ENCODE results near the gene LRRC39.
A peak's percentile ranks its signal among the peaks of the same experiment; 100 is the strongest.
"Not testable (repeated sequence)": the region's sequence is repeated elsewhere in the genome, so short reads cannot be mapped to it uniquely, and the experiment has no call there.

LRRC39 gene

DNA sequence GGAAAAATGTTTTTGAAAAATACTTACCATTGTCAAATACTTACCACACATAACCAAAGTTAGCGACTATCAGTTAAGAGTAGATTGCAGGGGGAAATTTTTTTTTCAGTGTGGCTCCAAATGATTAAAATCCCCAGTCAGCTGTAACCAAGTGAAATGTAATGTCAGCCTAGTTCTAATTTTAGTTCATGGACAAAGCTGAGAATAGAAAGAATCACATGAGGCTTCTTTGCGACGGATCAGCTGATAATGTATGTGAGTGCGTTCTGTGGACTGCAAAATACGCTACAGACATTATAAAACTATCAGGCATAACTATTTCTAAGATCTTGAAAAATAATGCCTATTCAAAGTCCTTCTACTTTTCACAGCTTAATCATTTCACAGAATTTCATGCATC, at the start of gene LRRC39:
TSS of gene LRRC39 (minus strand) at position 166 of the 400 bp plus-strand sequence. CDS start 9,740 bp downstream, outside the sequence.
- H3K4me3 ChIP-seq (ENCODE audit: low read depth, low read length) = no peak within 1 kb of the TSS
- H3K27ac ChIP-seq (ENCODE audit: low read depth, low read length) = no peak within 1 kb of the TSS
- H3K36me3 ChIP-seq (ENCODE audit: control insufficient read depth, insufficient read depth, low read length) = no peaks in the 10 kb centered on the region
- H3K9ac ChIP-seq (ENCODE audit: low read depth, low read length) = no peak within 1 kb of the TSS
- no peaks in the 10 kb centered on the region for H3K4me1 ChIP-seq (ENCODE audit: control insufficient read depth, insufficient read depth, low read length)
- H3K9me3 ChIP-seq (ENCODE audit: control insufficient read depth, insufficient read depth, low read length) = no peaks in the 10 kb centered on the region
- no peaks in the 10 kb centered on the region for H3K27me3 ChIP-seq (ENCODE audit: control insufficient read depth, insufficient read depth, low read length)

DNA sequence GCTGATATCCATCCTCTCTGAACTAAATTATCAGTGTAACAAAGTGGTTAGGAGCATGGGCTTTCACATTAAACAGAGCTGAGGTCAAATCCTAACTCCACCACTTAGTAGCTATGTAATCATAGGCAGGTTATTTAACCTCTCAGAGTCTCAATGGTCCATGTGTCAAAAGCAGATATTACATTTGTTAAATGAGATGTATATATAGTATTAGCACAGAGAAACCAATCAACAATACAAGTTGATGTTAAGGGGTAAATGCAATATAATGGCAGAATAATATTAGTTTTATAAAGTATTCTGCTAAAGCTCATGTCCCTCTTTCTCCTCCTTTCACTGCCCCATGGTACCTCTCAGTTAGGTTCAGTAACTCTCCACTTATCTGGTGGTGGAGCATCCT, 44.4 kb upstream of the LRRC39 start:
- no peaks in the 10 kb centered on the region for H3K4me1 ChIP-seq (ENCODE audit: control insufficient read depth, insufficient read depth, low read length)
- H3K27ac ChIP-seq (ENCODE audit: low read depth, low read length) = no peak overlapping the region
- H3K4me3 ChIP-seq (ENCODE audit: low read depth, low read length) = no peak overlapping the region
- peaks cover 35% of the 10 kb centered on the region for H3K36me3 ChIP-seq (ENCODE audit: control insufficient read depth, insufficient read depth, low read length)
- H3K9me3 ChIP-seq (ENCODE audit: control insufficient read depth, insufficient read depth, low read length) = no peaks in the 10 kb centered on the region
- H3K27me3 ChIP-seq (ENCODE audit: control insufficient read depth, insufficient read depth, low read length) = no peaks in the 10 kb centered on the region
- H3K9ac ChIP-seq (ENCODE audit: low read depth, low read length) = no peak overlapping the region

GRCh38 chr1:100219883-100220282, 41.8 kb upstream of the LRRC39 start:
- H3K4me3 ChIP-seq (ENCODE audit: low read depth, low read length) = no peak overlapping the region
- H3K27me3 ChIP-seq (ENCODE audit: control insufficient read depth, insufficient read depth, low read length) = no peaks in the 10 kb centered on the region
- H3K27ac ChIP-seq (ENCODE audit: low read depth, low read length) = no peak overlapping the region
- no peaks in the 10 kb centered on the region for H3K9me3 ChIP-seq (ENCODE audit: control insufficient read depth, insufficient read depth, low read length)
- peaks cover 55% of the 10 kb centered on the region for H3K36me3 ChIP-seq (ENCODE audit: control insufficient read depth, insufficient read depth, low read length)
- no peaks in the 10 kb centered on the region for H3K4me1 ChIP-seq (ENCODE audit: control insufficient read depth, insufficient read depth, low read length)
- no peak overlapping the region for H3K9ac ChIP-seq (ENCODE audit: low read depth, low read length)

- Histone ChIP-seq H3K4me3 (ENCODE audit: low read depth, low read length) (no peak overlapping the region), H3K4me1 (ENCODE audit: control insufficient read depth, insufficient read depth, low read length) (no peaks in the 10 kb centered on the region), H3K36me3 (ENCODE audit: control insufficient read depth, insufficient read depth, low read length) (peaks cover 60% of the 10 kb centered on the region)
Observed at GRCh38 chr1:100219457-100219856, 41.4 kb upstream of the LRRC39 start.

DNA sequence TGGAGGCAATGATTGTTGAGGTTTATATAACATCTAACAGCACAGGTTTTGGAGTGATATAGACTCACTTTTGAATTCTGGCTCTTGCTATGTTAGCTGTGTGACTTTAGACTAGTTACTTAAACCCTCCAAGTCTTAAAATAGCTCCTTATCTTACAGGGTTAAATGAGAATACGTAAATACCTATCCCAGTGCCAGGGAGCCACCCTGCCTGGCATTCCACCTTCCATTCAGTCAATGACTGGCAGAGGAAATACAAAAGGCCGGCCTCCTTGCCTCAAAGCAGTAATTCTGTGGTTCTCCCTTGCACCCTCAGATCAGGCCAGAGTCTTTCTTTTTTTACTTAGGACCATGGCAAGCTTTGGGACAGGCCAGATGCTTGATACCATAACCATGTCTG, 39.8 kb upstream of the LRRC39 start:
- no peak overlapping the region for H3K4me3 ChIP-seq (ENCODE audit: low read depth, low read length)
- no peak overlapping the region for H3K27ac ChIP-seq (ENCODE audit: low read depth, low read length)
- H3K9ac ChIP-seq (ENCODE audit: low read depth, low read length) = no peak overlapping the region
- no peaks in the 10 kb centered on the region for H3K9me3 ChIP-seq (ENCODE audit: control insufficient read depth, insufficient read depth, low read length)
- no peaks in the 10 kb centered on the region for H3K4me1 ChIP-seq (ENCODE audit: control insufficient read depth, insufficient read depth, low read length)
- H3K27me3 ChIP-seq (ENCODE audit: control insufficient read depth, insufficient read depth, low read length) = no peaks in the 10 kb centered on the region
- peaks cover 73% of the 10 kb centered on the region for H3K36me3 ChIP-seq (ENCODE audit: control insufficient read depth, insufficient read depth, low read length)

More at GRCh38 chr1:100219457-100219856, 41.4 kb upstream of the LRRC39 start:
- H3K9ac ChIP-seq (ENCODE audit: low read depth, low read length) = no peak overlapping the region
- no peak overlapping the region for H3K27ac ChIP-seq (ENCODE audit: low read depth, low read length)
- no peaks in the 10 kb centered on the region for H3K9me3 ChIP-seq (ENCODE audit: control insufficient read depth, insufficient read depth, low read length)
- no peaks in the 10 kb centered on the region for H3K27me3 ChIP-seq (ENCODE audit: control insufficient read depth, insufficient read depth, low read length)

DNA sequence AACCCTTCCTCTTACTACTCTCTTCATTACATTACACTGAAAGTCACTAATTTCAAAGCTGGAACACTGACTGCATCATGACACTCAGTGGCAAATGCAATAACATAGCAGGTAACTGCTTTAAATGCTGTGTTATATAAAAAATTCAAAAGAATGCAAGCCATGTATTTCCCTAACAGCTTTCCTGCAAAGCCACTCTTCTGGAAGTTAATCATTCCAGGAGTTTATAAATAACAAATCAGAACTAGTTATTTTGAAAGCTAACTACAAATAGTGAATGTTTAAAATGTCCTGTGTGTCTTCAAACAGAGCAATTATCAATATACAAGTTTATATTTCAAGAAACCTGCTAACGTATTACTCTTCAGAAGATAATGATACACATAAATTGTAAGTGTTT, 37.0 kb upstream of the LRRC39 start:
- Histone ChIP-seq H3K4me3 (ENCODE audit: low read depth, low read length) (no peak overlapping the region), H3K9ac (ENCODE audit: low read depth, low read length) (no peak overlapping the region), H3K27me3 (ENCODE audit: control insufficient read depth, insufficient read depth, low read length) (no peaks in the 10 kb centered on the region), H3K9me3 (ENCODE audit: control insufficient read depth, insufficient read depth, low read length) (no peaks in the 10 kb centered on the region), H3K4me1 (ENCODE audit: control insufficient read depth, insufficient read depth, low read length) (no peaks in the 10 kb centered on the region), H3K27ac (ENCODE audit: low read depth, low read length) (no peak overlapping the region), H3K36me3 (ENCODE audit: control insufficient read depth, insufficient read depth, low read length) (peaks cover 79% of the 10 kb centered on the region)

DNA sequence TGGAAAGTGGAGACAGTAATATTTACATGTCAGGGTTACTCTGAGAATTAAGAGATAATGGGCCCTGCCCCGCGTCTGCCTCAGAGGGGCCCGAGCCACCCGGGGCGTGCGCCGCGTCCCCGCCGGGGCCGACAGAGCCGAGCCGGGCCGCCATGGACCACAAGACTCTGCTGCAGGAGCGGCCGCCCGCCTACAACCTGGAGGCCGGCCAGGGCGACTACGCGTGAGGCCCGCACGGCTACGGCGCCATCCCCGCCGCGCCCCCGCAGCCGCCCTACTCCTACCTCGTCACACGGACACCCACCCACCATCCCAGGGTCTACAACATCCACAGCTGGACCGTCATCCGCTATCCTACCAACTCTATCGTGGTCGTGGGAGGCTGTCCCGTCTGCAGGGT, 35.1 kb upstream of the LRRC39 start:
- no peaks in the 10 kb centered on the region for H3K4me1 ChIP-seq (ENCODE audit: control insufficient read depth, insufficient read depth, low read length)
- H3K9ac ChIP-seq (ENCODE audit: low read depth, low read length) = no peak overlapping the region
- H3K27ac ChIP-seq (ENCODE audit: low read depth, low read length) = no peak overlapping the region
- H3K4me3 ChIP-seq (ENCODE audit: low read depth, low read length) = no peak overlapping the region
- peaks cover 80% of the 10 kb centered on the region for H3K36me3 ChIP-seq (ENCODE audit: control insufficient read depth, insufficient read depth, low read length)
- no peaks in the 10 kb centered on the region for H3K27me3 ChIP-seq (ENCODE audit: control insufficient read depth, insufficient read depth, low read length)
- no peaks in the 10 kb centered on the region for H3K9me3 ChIP-seq (ENCODE audit: control insufficient read depth, insufficient read depth, low read length)

DNA sequence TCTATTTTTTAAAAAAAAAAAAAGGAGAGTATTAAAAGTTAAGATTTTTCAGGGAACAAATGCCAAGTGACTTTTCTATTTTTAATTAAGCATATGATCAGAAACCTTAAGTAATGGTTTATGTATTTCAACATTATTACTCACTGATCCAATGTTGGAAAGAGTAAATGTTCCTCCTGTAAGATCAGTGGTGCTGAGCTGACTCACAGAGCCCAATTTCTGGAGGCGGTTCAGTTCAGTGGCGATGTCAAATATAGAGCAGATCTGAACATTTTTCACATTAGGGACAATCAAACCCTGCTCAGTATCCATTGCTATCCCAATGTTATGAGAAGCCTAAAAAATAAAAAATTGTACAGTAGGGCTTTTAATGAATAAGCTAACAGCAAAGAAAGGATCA, 28.2 kb upstream of the LRRC39 start:
- no peak overlapping the region for H3K27ac ChIP-seq (ENCODE audit: low read depth, low read length)
- H3K4me3 ChIP-seq (ENCODE audit: low read depth, low read length) = no peak overlapping the region
- peaks cover 3% of the 10 kb centered on the region; the same call in 1 of the 2 replicates for H3K9me3 ChIP-seq (ENCODE audit: control insufficient read depth, insufficient read depth, low read length)
- no peak overlapping the region for H3K9ac ChIP-seq (ENCODE audit: low read depth, low read length)
- H3K4me1 ChIP-seq (ENCODE audit: control insufficient read depth, insufficient read depth, low read length) = no peaks in the 10 kb centered on the region
- no peaks in the 10 kb centered on the region for H3K27me3 ChIP-seq (ENCODE audit: control insufficient read depth, insufficient read depth, low read length)
- peaks cover 48% of the 10 kb centered on the region for H3K36me3 ChIP-seq (ENCODE audit: control insufficient read depth, insufficient read depth, low read length)

GRCh38 chr1:100205593-100205992, 27.5 kb upstream of the LRRC39 start:
- not testable (repeated sequence) for H3K27ac ChIP-seq (ENCODE audit: low read depth, low read length); H3K9ac ChIP-seq (ENCODE audit: low read depth, low read length); H3K27me3 ChIP-seq (ENCODE audit: control insufficient read depth, insufficient read depth, low read length); H3K4me3 ChIP-seq (ENCODE audit: low read depth, low read length); H3K4me1 ChIP-seq (ENCODE audit: control insufficient read depth, insufficient read depth, low read length); H3K9me3 ChIP-seq (ENCODE audit: control insufficient read depth, insufficient read depth, low read length)
- H3K36me3 ChIP-seq (ENCODE audit: control insufficient read depth, insufficient read depth, low read length) = peaks cover 41% of the 10 kb centered on the region

- not testable (repeated sequence) for H3K4me3 ChIP-seq (ENCODE audit: low read depth, low read length); H3K9ac ChIP-seq (ENCODE audit: low read depth, low read length); H3K4me1 ChIP-seq (ENCODE audit: control insufficient read depth, insufficient read depth, low read length)
Observed at GRCh38 chr1:100205103-100205502, 27.0 kb upstream of the LRRC39 start.

DNA sequence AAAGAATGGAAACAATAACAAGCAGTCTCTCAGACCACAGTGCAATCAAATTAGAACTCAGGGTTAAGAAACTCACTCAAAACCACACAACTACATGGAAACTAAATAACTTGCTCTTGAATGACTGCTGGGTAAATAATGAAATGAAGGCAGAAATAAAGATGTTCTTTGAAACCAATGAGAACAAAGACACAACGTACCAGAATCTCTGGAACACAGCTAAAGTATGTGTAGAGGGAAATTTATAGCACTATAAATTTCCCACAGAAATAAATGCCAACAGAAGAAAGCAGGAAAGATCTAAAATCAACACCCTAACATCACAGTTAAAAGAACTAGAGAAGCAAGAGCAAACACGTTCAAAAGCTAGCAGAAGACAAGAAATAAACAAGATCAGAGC, 24.6 kb upstream of the LRRC39 start:
- H3K4me3 ChIP-seq (ENCODE audit: low read depth, low read length); H3K9ac ChIP-seq (ENCODE audit: low read depth, low read length); H3K27ac ChIP-seq (ENCODE audit: low read depth, low read length); H3K27me3 ChIP-seq (ENCODE audit: control insufficient read depth, insufficient read depth, low read length); H3K4me1 ChIP-seq (ENCODE audit: control insufficient read depth, insufficient read depth, low read length); H3K9me3 ChIP-seq (ENCODE audit: control insufficient read depth, insufficient read depth, low read length): not testable (repeated sequence)
- peaks cover 47% of the 10 kb centered on the region for H3K36me3 ChIP-seq (ENCODE audit: control insufficient read depth, insufficient read depth, low read length)

More at GRCh38 chr1:100205103-100205502, 27.0 kb upstream of the LRRC39 start:
- not testable (repeated sequence) for H3K9me3 ChIP-seq (ENCODE audit: control insufficient read depth, insufficient read depth, low read length); H3K27me3 ChIP-seq (ENCODE audit: control insufficient read depth, insufficient read depth, low read length); H3K27ac ChIP-seq (ENCODE audit: low read depth, low read length)
- peaks cover 38% of the 10 kb centered on the region for H3K36me3 ChIP-seq (ENCODE audit: control insufficient read depth, insufficient read depth, low read length)

GRCh38 chr1:100200060-100200459, 22.0 kb upstream of the LRRC39 start:
- peaks cover 47% of the 10 kb centered on the region for H3K36me3 ChIP-seq (ENCODE audit: control insufficient read depth, insufficient read depth, low read length)
- H3K9me3 ChIP-seq (ENCODE audit: control insufficient read depth, insufficient read depth, low read length); H3K4me1 ChIP-seq (ENCODE audit: control insufficient read depth, insufficient read depth, low read length); H3K9ac ChIP-seq (ENCODE audit: low read depth, low read length); H3K27me3 ChIP-seq (ENCODE audit: control insufficient read depth, insufficient read depth, low read length); H3K4me3 ChIP-seq (ENCODE audit: low read depth, low read length): not testable (repeated sequence)
- H3K27ac ChIP-seq (ENCODE audit: low read depth, low read length) = peak overlapping the region; percentile 47
